Endothelial cell of umbilical vein (primary cell): Measurements from ENCODE around the gene CYFIP2. TPM values are rescaled to one million over a fixed set of nuclear protein-coding genes. Genes with fewer than 3 reads are reported as not detected.

ENCODE experiments used
- BruUV-seq: library from RNA; stranded (reverse); fragments of 400-500 nt; replicated peaks from 2 replicates; lab custom pipeline; 2021; lab: Mats Ljungman, UMichigan
- CTCF ChIA-PET: fragments of 300-600, 350-600 bp; sonication (Branson Sonifier 250); formaldehyde crosslinking; loops from one replicate; lab custom pipeline; 2021; ENCODE audit warnings: antibody characterized with exemption, inconsistent platforms; lab: Charles Lee
- POLR2A ChIA-PET: fragments of 300-600, 350-600 bp; sonication (Branson Sonifier 250); formaldehyde crosslinking; loops from one replicate; lab custom pipeline; 2021; ENCODE audit warnings: antibody characterized with exemption, inconsistent platforms; lab: Charles Lee
- DNase-seq: peaks from one replicate; pipeline ENCODE4 v3.0.0-alpha.2; 2011; ENCODE audit warnings: low read depth, low spot score
- FAIRE-seq: peaks from 2 replicates; lab custom pipeline; 2011; peaks lifted over from hg19 to GRCh38; lab: Jason Lieb, UNC
- H2AFZ ChIP-seq: 2 replicates; pipeline ENCODE4 v1.6.0; 2012; ENCODE audit warnings: low read depth, low read length, control low read depth, inconsistent platforms
- H3K27ac ChIP-seq: 2 replicates; pipeline ENCODE4 v1.5.1; 2011; ENCODE audit warnings: low read depth, mild to moderate bottlenecking, control low read depth, low read length, moderate library complexity; ENCODE audit not compliant: insufficient read depth
- H3K27me3 ChIP-seq, 2 experiments: 2 replicates each; pipeline versions ENCODE4 v1.6.0 to v1.6.1; 2011; ENCODE audit warnings: low read length in 2 of 2, mixed read lengths in 1 of 2; ENCODE audit not compliant: control insufficient read depth in 2 of 2, insufficient read depth in 2 of 2
- H3K36me3 ChIP-seq, 2 experiments: 2 replicates in 1 of 2; 3 replicates in 1 of 2; pipeline ENCODE4 v1.5.1; 2011; ENCODE audit warnings: low read length in 2 of 2, mild to moderate bottlenecking in 1 of 2, moderate library complexity in 1 of 2; ENCODE audit not compliant: control insufficient read depth in 2 of 2, insufficient read depth in 2 of 2; ENCODE audit errors: extremely low read depth in 1 of 2
- H3K4me1 ChIP-seq: 3 replicates; pipeline ENCODE4 v1.5.1; 2011; ENCODE audit warnings: mild to moderate bottlenecking, low read length; ENCODE audit not compliant: control insufficient read depth, insufficient read depth; ENCODE audit errors: extremely low read depth
- H3K4me2 ChIP-seq: 2 replicates; pipeline ENCODE4 v1.6.1; 2011; ENCODE audit warnings: low read length, control low read depth, mixed read lengths; ENCODE audit not compliant: insufficient read depth
- H3K4me3 ChIP-seq, 3 experiments: fragments of 200-600 bp in 1 of 3; sonication (generic), shearing (Covaris generic) in 1 of 3; replicated peaks in 1 of 3; 2 replicates each; pipeline ENCODE4 v1.5.1; 2011 to 2016; ENCODE audit warnings: control low read depth in 3 of 3, low read length in 3 of 3, mild to moderate bottlenecking in 2 of 3, inconsistent platforms in 1 of 3, low read depth in 1 of 3, moderate library complexity in 1 of 3; ENCODE audit not compliant: insufficient read depth in 1 of 3
- H3K79me2 ChIP-seq: 2 replicates; pipeline ENCODE4 v1.6.0; 2012; ENCODE audit warnings: low read length, inconsistent platforms; ENCODE audit not compliant: control insufficient read depth, insufficient read depth
- H3K9ac ChIP-seq: replicated peaks from 2 replicates; pipeline ENCODE3; 2011; ENCODE audit warnings: low read length, control low read depth; ENCODE audit not compliant: insufficient read depth; ENCODE audit errors: extremely low read depth
- H3K9me1 ChIP-seq: replicated peaks from 3 replicates; pipeline ENCODE4 v1.6.0; 2011; ENCODE audit warnings: mild to moderate bottlenecking, low read length; ENCODE audit not compliant: control insufficient read depth, insufficient read depth; ENCODE audit errors: extremely low read depth
- H3K9me3 ChIP-seq: replicated peaks from 2 replicates; pipeline ENCODE4 v1.5.1; 2012; ENCODE audit warnings: low read length, inconsistent platforms; ENCODE audit not compliant: control insufficient read depth, insufficient read depth
- H4K20me1 ChIP-seq: replicated peaks from 2 replicates; pipeline ENCODE3; 2011; ENCODE audit warnings: mild to moderate bottlenecking, low read length; ENCODE audit not compliant: control insufficient read depth, insufficient read depth; ENCODE audit errors: extremely low read depth
- CTCF ChIP-seq, 2 donors: IDR thresholded peaks; 1 replicate in 1 of 2; 2 replicates in 1 of 2; pipeline ENCODE4 v1.5.1; 2011; ENCODE audit warnings: low read length in 2 of 2, mild to moderate bottlenecking in 2 of 2, moderate library complexity in 2 of 2, control low read depth in 1 of 2, inconsistent platforms in 1 of 2, low read depth in 1 of 2; ENCODE audit not compliant: insufficient read depth in 1 of 2; ENCODE audit errors: extremely low read depth in 1 of 2
- EZH2 ChIP-seq: IDR thresholded peaks from 2 replicates; pipeline ENCODE4 v1.6.1; 2012; ENCODE audit warnings: borderline replicate concordance, low read depth, mild to moderate bottlenecking, moderate library complexity, low read length, inconsistent platforms; ENCODE audit not compliant: severe bottlenecking
- FOS ChIP-seq: IDR thresholded peaks from 2 replicates; pipeline ENCODE4 v1.6.1; 2011; ENCODE audit warnings: mild to moderate bottlenecking, low read length, moderate library complexity, borderline replicate concordance; ENCODE audit not compliant: insufficient read depth
- GATA2 ChIP-seq: IDR thresholded peaks from 2 replicates; pipeline ENCODE4 v1.7.0; 2011; ENCODE audit warnings: low read depth, mild to moderate bottlenecking, moderate library complexity, mixed read lengths, low read length; ENCODE audit not compliant: insufficient read length, insufficient read depth
- JUN ChIP-seq: IDR thresholded peaks from 2 replicates; pipeline ENCODE4 v1.6.1; 2011; ENCODE audit warnings: borderline replicate concordance, low read depth; ENCODE audit not compliant: insufficient read length, insufficient read depth
- MAX ChIP-seq: IDR thresholded peaks from 2 replicates; pipeline ENCODE4 v1.6.1; 2011; ENCODE audit not compliant: insufficient read depth, insufficient read length
- MYC ChIP-seq: IDR thresholded peaks from one replicate; pipeline ENCODE4 v1.6.1; 2011; ENCODE audit warnings: mild to moderate bottlenecking, low read depth, low read length
- POLR2A ChIP-seq: IDR thresholded peaks from 2 replicates; pipeline ENCODE4 v1.6.1; 2012; ENCODE audit warnings: low read depth, mild to moderate bottlenecking, control low read depth, low read length
- POLR2AphosphoS5 ChIP-seq: IDR thresholded peaks from 2 replicates; pipeline ENCODE4 v1.6.1; 2012; ENCODE audit warnings: low read depth, mild to moderate bottlenecking, control low read depth, low read length, moderate library complexity; ENCODE audit not compliant: insufficient read depth
- dilution Hi-C: fragments of 300-500 bp; cut with MboI; formaldehyde crosslinking; loops from one replicate; pipeline ENCODE4 v1.15.0; 2019; ENCODE audit warnings: low sequenced_read_pairs; ENCODE audit not compliant: extremely low pct_ligation_motif_present
- intact Hi-C: fragments of 100-400 bp; cut with micrococcal nuclease; formaldehyde crosslinking; loops from one replicate; pipeline ENCODE4 v1.10.0; 2022
- polyA plus RNA-seq, 4 experiments: library from polyadenylated mRNA; depleted of rRNA in 3 of 4; stranded (reverse) in 3 of 4; unstranded in 1 of 4; fragments of >200 nt; gene quantifications; 2 replicates each; pipeline versions ENCODE4 v1.2.1 to v1.2.3, GENCODE V29; 2011 to 2012; ENCODE audit warnings: missing spikeins in 1 of 4
- total RNA-seq: library from RNA; stranded (reverse); gene quantifications from 2 replicates; pipeline ENCODE4 v1.2.3, GENCODE V29; 2021

Gene CYFIP2
- total and polyA plus RNA-seq, 2 donors (not counting 3 experiments of a cell fraction or from before 2014, with no cell fraction given), result 9.2 to 22.4 TPM

GRCh38 chr5:157236423-157236822 lies 29.5 kb upstream of the CYFIP2 start:
- Histone ChIP-seq H3K9me3 (no peaks in the 10 kb centered on the region), H3K9ac (no peak overlapping the region), H3K79me2 (no peaks in the 10 kb centered on the region), H3K27me3 (no peaks in the 10 kb centered on the region), H3K9me1 (no peaks in the 10 kb centered on the region), H3K36me3 (no peaks in the 10 kb centered on the region), H2AFZ (no peak overlapping the region), H3K4me2 (no peak overlapping the region), H3K4me1 (no peaks in the 10 kb centered on the region), H3K4me3 (no peak overlapping the region), H4K20me1 (no peaks in the 10 kb centered on the region), H3K27ac (no peak overlapping the region)
- intact Hi-C loops, result no loop called here
- ChIA-PET POLR2A (no interaction called here), CTCF (no interaction called here)
- no TSS peak for BruUV-seq
- TF ChIP-seq CTCF (IDR thresholded peaks at IDR 0.05; ENCODE audit: extremely low read depth in 1 of 2, insufficient read depth in 1 of 2, low read depth in 1 of 2, low read length in 2 of 2), result no peak
- TF ChIP-seq MYC, result no peak
- no peak for TF ChIP-seq POLR2AphosphoS5
- no peak for TF ChIP-seq EZH2
- TF ChIP-seq FOS, result no peak
- TF ChIP-seq JUN, result no peak
- TF ChIP-seq POLR2A, result no peak
- dilution Hi-C loops, result no loop called here
- DNase-seq (no peak), FAIRE-seq (no peak)

- DNase-seq, result no peak
- BruUV-seq, result no TSS peak
Measured at GRCh38 chr5:157241483-157241882, 24.4 kb upstream of the CYFIP2 start.

More at GRCh38 chr5:157241483-157241882, 24.4 kb upstream of the CYFIP2 start:
- Histone ChIP-seq H3K4me3 (no peak overlapping the region), H3K36me3 (no peaks in the 10 kb centered on the region), H2AFZ (no peak overlapping the region), H3K4me2 (no peak overlapping the region), H3K27ac (no peak overlapping the region), H3K9me1 (no peaks in the 10 kb centered on the region), H4K20me1 (no peaks in the 10 kb centered on the region), H3K79me2 (no peaks in the 10 kb centered on the region), H3K27me3 (no peaks in the 10 kb centered on the region), H3K4me1 (no peaks in the 10 kb centered on the region), H3K9me3 (no peaks in the 10 kb centered on the region), H3K9ac (no peak overlapping the region)
- CTCF ChIA-PET, result no interaction called here
- TF ChIP-seq FOS, result no peak
- TF ChIP-seq GATA2, result no peak
- no peak for TF ChIP-seq MYC
- TF ChIP-seq POLR2A, result no peak
- TF ChIP-seq JUN, result no peak
- no peak for TF ChIP-seq MAX
- TF ChIP-seq POLR2AphosphoS5, result no peak
- no peak for TF ChIP-seq EZH2
- TF ChIP-seq CTCF (IDR thresholded peaks at IDR 0.05; ENCODE audit: extremely low read depth in 1 of 2, insufficient read depth in 1 of 2, low read depth in 1 of 2, low read length in 2 of 2), result no peak
- dilution Hi-C loops, result no loop called here
- POLR2A ChIA-PET, result no interaction called here
- intact Hi-C loops, result no loop called here
- FAIRE-seq, result no peak
